Fibroblast of the aortic adventitia (primary cell): Measurements from ENCODE around the gene PROX1. TPM values are rescaled to one million over a fixed set of nuclear protein-coding genes. Genes with fewer than 3 reads are reported as not detected.

Source experiments
- DNase-seq: peaks from one replicate; pipeline ENCODE4 v3.0.0-alpha.2; 2010; ENCODE audit warnings: low read depth
- H3K4me3 ChIP-seq: 2 replicates; pipeline ENCODE4 v1.5.1; 2011; ENCODE audit warnings: low read depth, mild to moderate bottlenecking, control low read depth, low read length, moderate library complexity
- total RNA-seq: library from RNA; depleted of rRNA; stranded (reverse); fragments of >200 nt; gene quantifications from 2 replicates; pipeline ENCODE4 v1.2.3, GENCODE V29; 2012; ENCODE audit warnings: low replicate concordance
- TF ChIP-seq, protein P1 (sequence below): IDR thresholded peaks from 2 replicates; pipeline ENCODE4 v1.5.1; 2011; ENCODE audit warnings: mild to moderate bottlenecking, low read length, control low read depth, inconsistent platforms; ENCODE audit not compliant: insufficient read depth

The PROX1 gene
- total RNA-seq, 1 donor = 0.36 TPM

DNA sequence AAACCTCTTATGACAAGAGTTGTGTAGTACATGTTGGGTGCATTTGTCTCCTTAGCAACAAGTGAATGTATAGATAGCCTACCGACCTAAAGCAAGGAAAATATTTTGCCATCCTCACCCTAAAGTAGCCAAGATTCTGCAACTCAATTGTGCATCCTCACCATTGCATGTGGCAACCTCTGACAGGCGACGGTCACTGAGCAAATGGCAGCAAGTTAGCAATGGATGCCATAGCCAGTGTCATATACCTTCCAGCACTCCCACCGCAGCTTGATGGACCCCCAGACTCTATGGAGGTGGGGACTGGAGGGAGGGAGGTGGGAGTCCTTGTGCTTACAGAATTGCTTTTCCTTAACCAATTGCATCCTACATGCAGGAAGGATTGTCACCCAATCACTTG lies 17.0 kb downstream of the PROX1 start:
- DNase-seq = no peak
- H3K4me3 ChIP-seq = no peak overlapping the region
- TF ChIP-seq, protein P1, sequence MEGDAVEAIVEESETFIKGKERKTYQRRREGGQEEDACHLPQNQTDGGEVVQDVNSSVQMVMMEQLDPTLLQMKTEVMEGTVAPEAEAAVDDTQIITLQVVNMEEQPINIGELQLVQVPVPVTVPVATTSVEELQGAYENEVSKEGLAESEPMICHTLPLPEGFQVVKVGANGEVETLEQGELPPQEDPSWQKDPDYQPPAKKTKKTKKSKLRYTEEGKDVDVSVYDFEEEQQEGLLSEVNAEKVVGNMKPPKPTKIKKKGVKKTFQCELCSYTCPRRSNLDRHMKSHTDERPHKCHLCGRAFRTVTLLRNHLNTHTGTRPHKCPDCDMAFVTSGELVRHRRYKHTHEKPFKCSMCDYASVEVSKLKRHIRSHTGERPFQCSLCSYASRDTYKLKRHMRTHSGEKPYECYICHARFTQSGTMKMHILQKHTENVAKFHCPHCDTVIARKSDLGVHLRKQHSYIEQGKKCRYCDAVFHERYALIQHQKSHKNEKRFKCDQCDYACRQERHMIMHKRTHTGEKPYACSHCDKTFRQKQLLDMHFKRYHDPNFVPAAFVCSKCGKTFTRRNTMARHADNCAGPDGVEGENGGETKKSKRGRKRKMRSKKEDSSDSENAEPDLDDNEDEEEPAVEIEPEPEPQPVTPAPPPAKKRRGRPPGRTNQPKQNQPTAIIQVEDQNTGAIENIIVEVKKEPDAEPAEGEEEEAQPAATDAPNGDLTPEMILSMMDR = no peak

DNA sequence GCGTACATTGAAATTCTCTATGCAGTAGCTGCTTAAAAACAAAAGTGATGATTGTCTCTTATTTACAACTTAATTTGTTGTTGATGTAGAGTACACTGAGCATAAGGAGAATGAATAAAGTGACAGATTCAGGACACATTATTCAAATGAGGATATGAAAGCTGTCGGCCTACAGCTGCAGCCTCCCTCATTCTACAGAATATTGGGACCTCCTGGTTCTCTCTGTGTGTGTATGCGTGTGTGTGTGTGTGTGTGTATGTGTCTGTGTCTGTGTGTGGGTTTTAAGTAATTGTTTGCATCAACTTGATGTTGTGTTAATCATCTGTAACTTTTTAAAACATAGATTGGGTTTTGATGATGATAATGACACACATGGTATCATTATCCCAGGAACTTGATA lies 17.9 kb downstream of the PROX1 start:
- TF ChIP-seq, protein P1 = no peak
- H3K4me3 ChIP-seq = no peak overlapping the region
- no peak for DNase-seq

DNA sequence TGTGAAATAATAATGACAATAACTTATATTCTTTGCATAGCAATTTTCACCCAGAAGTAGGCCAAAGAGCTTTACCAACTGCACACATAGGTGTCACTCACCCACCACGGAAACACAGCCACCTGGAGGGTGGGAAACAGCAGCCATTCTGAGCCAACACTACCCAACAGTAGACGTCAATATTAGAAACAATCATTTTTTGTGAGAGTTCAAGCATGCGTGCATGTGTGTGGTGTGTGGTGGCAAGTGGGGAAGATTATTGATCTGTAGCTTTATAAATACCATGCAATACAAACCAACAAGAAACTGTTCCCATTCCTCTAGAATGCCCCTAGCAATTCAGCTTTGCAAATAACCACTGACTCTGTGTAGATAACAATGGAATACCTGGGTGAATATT lies 19.1 kb downstream of the PROX1 start:
- TF ChIP-seq, protein P1 = no peak
- no peak for DNase-seq
- H3K4me3 ChIP-seq = no peak overlapping the region

DNA sequence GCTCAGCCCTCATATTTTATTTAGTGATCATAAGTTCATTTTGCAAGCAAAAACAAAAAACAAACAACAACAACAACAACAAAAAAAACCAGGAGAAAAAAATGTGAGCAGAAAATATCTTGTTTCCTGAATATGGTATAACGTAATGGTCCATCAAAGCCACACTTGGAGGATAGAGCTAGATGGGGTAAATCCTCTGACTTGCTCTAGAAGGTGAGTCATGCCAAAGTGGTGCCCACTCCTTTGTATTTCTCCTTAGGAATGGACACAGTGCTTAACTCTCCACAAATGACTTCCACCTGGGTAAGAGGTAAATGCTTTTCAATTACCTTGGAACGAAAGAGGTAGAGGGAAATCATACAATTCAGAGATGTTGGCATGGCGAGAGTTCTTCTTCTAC lies 20.6 kb downstream of the PROX1 start:
- no peak overlapping the region for H3K4me3 ChIP-seq
- DNase-seq = no peak
- TF ChIP-seq, protein P1 = no peak

DNA sequence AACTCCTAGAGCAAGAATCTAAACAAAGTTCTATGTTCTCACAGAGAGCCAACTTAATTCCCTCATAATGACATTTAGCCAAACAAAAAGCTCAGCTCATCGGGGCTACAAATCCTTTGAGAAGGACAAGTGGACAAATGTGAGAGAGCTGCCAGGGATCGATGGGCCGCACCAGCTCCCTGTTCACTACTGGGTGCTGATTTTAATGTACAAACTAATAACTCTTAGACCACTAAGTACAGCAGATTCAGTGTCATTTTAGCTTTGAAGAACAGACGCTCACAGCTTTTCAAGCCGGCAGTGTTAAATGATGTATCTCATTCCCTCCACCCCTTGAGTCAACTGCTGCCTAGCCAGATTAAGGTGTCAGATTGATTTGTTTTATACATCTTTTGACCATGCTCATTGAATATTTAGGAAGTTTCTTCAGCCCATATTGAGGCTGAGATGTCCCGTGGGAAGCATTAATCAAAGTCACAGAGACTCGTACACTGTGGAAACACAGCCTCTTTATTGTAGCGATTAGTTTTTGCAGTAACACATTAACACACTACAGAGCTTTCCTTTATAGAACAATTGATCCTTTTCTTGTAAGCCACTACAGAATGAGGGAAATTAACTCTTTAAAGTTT lies 21.1 kb downstream of the PROX1 start:
- TF ChIP-seq, protein P1 = no peak
- DNase-seq = no peak
- no peak overlapping the region for H3K4me3 ChIP-seq

DNA sequence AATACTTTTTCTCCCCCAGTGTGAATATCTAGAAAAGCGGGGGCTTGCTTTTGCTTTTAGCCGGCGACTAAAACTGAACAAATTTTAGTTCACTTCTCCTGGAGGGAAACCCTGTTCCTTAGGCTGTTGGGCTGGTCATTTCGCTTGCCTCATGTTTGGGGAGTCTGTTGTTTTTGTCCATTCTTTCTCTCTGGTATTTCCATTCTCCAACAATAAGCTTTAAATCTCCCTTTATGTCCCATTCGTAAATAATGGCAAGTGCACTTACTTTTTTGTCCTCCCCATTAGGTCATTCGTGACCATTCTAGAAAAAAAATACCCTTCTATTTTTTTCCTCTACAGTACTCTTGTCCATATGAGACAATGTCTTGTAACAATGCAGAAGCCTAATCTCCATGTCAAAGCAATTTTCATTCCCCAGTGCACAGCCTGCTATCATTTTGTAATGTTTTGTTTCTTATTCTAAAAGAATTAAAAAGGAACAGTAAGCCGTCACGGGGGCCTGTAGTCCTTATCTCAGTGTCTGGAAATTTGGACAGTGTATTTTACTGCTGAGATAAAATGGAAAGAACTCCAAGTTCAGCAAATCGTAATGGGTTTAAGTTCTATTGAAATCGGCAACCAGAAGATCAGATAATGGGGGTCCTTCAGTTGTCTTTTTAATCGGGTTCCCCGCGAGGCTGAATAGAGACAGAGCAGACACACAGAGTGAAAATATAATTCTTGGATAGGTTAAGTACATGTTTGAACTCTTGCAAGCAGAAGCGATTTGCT lies 21.8 kb downstream of the PROX1 start:
- no peak for DNase-seq
- TF ChIP-seq, protein P1 = no peak
- no peak overlapping the region for H3K4me3 ChIP-seq

DNA sequence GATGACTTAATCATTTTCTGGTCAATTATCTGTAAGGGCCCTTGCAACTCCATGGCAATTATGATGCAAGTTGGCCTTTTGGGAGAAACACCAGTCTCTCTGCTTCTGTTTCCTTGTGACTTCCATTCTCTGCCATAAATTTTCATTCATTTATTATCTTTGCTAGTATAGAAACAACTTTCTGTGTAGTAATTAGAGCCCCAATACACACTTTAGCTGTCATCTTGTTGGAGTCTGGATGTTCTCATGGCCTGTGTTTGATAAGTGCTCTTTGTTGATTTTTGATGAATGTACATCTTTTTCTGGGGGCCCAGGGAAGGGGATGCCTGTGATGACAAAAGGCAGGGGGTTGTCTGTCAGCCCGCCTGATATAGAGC lies 22.4 kb downstream of the PROX1 start:
- TF ChIP-seq, protein P1 = no peak
- H3K4me3 ChIP-seq = no peak overlapping the region
- DNase-seq = no peak
